Heart left ventricle (tissue), 16 donors: ENCODE results near the gene ARHGAP45. TPM values are rescaled to one million over a fixed set of nuclear protein-coding genes. Genes with fewer than 3 reads are reported as not detected.
A peak's percentile ranks its signal among the peaks of the same experiment; 100 is the strongest.

ENCODE experiments used
- ATAC-seq, 4 donors: fragments of 200-7000 bp; cut with Tn5 transposase; one replicate each; pipeline ENCODE4 v1.9.1; 2020 to 2022; ENCODE audit warnings: moderate library complexity in 4 of 4, mild to moderate bottlenecking in 3 of 4, moderate number of reproducible peaks in 1 of 4
- DNase-seq, 5 donors: peaks; one replicate each; pipeline ENCODE4 v3.0.0-alpha.2; 2020
- H3K27ac ChIP-seq, 12 donors: fragments of 200-600 bp; sonication (generic) in 4 of 12; one replicate each; pipeline versions ENCODE4 v1.5.0 to v1.8.0; 2016 to 2022; ENCODE audit warnings: mild to moderate bottlenecking in 2 of 12
- H3K27me3 ChIP-seq, 9 donors: fragments of 200-600 bp; sonication (generic) in 2 of 9; one replicate each; pipeline versions ENCODE4 v1.5.1 to v1.8.0; 2016 to 2022; ENCODE audit warnings: mild to moderate bottlenecking in 3 of 9
- H3K36me3 ChIP-seq, 9 donors: fragments of 200-600 bp; sonication (generic) in 2 of 9; one replicate each; pipeline versions ENCODE4 v1.5.0 to v1.8.0; 2018 to 2022; ENCODE audit warnings: mild to moderate bottlenecking in 2 of 9
- H3K4me1 ChIP-seq, 12 donors: fragments of 200-600 bp; sonication (generic) in 4 of 12; one replicate each; pipeline versions ENCODE4 v1.5.0 to v1.8.0; 2016 to 2022; ENCODE audit warnings: mild to moderate bottlenecking in 3 of 12
- H3K4me3 ChIP-seq, 12 donors: fragments of 200-600 bp; sonication (generic) in 4 of 12; one replicate each; pipeline versions ENCODE4 v1.5.0 to v1.8.0; 2017 to 2022; ENCODE audit warnings: mild to moderate bottlenecking in 9 of 12, moderate library complexity in 4 of 12
- H3K9me3 ChIP-seq, 12 donors: fragments of 200-600 bp; sonication (generic) in 4 of 12; one replicate each; pipeline versions ENCODE4 v1.5.0 to v1.8.0; 2016 to 2022; ENCODE audit warnings: mild to moderate bottlenecking in 1 of 12
- CTCF ChIP-seq, 12 donors: fragments of 200-600 bp; sonication (generic) in 4 of 12; IDR thresholded peaks; one replicate each; pipeline versions ENCODE4 v1.5.0 to v1.8.0; 2018 to 2022; ENCODE audit warnings: antibody characterized with exemption in 12 of 12, mild to moderate bottlenecking in 5 of 12
- POLR2A ChIP-seq, 2 donors: fragments of 450-650 bp; IDR thresholded peaks; one replicate each; pipeline ENCODE4 v1.6.1; 2017; ENCODE audit warnings: antibody characterized with exemption in 2 of 2, mild to moderate bottlenecking in 2 of 2, moderate library complexity in 2 of 2
- WGBS, 4 donors: extraction: QIAGEN DNeasy Blood & Tissue Kit in 2 of 4; methylation state at CpG; one replicate each; pipeline versions ENCODE4 v1.1.5 to v1.1.7; 2013 to 2018; 5-methylcytosine and 5-hydroxymethylcytosine counted together
- intact Hi-C, 10 donors: fragments of 100-400 bp; cut with DNase I; formaldehyde crosslinking; loops; one replicate each; pipeline versions ENCODE4 v1.11.1 to v1.14.2; 2022
- polyA plus RNA-seq, 2 donors: library from polyadenylated mRNA; stranded (reverse); fragments of 200-250 nt; gene quantifications; one replicate each; pipeline ENCODE4 v1.2.3, GENCODE V29; 2013
- total RNA-seq, 9 donors: library from RNA; depleted of rRNA in 2 of 9; stranded (reverse); fragments of >200 nt in 2 of 9; fragmentation: NEBNext Ultra II Directional in 3 of 9; extraction: Animal tissue kit (Norgen Biotek cat#: 25700) in 3 of 9; gene quantifications; one replicate each; pipeline versions ENCODE4 v1.1.0 to v1.2.4, GENCODE V29; 2016 to 2023
- donor health status: ischemic (EF 13 %, LVEDD 7.1; RV severe dilation, severe dysfunction).
- donor health status: healthy with polysubstance abuse.
- donor health status: DM: no; HTN: yes; CAD: no.
- donor health status: DM: no; HTN: no; CAD: no.
- donor health status: ischemic (EF 25% LVEDD 6.9; RV normal size, moderate dysfunction).
- donor health status: ischemic (EF 25% LVEDD 5.7; RV mildly dilated, moderate dysfunction).
- donor health status: healthy.
- donor health status: DM: yes; HTN: yes; CAD: no.
- donor health status: ischemic (EF 35%, LVEDD 5.7; RV mildly dilated, moderate dysfunction).
- donor health status: nonischemic (EF 11% LVEDD 7.7; RV severe dilation, severe dysfunction).
- donor health status: DM: yes; HTN: yes; CAD: no.
- donor health status: PGD.
- donor health status: ischemic (EF 29% LVEDD 5.4; RV normal size, mild dysfunction).
- donor health status: nonischemic (EF 23%, LVEDD 6.1; RV moderate dilation, normal function).

The ARHGAP45 gene
- total and polyA plus RNA-seq, 11 donors: 1.6 to 38.2 (median 4.7) TPM

DNA sequence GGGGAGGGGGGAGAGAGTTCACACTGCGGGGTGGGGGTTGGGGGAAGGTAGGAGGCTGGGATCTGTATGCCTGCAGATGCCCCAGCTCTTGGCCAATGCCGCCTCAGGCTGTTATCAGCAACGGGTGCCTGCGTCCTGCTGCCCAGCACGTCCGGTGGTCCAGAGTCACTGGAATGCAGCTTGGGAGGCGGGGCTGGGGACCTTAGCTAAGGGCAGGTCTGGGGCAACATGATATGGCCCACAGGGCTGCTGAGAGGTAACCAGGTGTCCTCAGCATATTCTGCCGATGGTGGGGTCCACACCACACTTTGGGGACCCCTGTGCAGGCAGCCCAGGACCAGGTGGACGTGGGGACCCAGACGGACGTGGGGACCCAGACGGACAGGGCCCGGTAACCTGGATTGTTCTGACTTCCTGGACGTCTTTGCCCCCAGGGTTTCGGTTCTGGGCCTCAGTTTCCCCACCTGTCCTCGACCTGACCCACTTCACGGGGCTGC, 668 bp upstream of the ARHGAP45 start:
- WGBS, 4 donors: 25 to 28% (median 26%) methylated on average over 16 to 17 of the region's 17 CpGs
- DNase-seq: peak in 1 of 5 donors; percentile 61
- ATAC-seq: no peak
- Histone ChIP-seq H3K4me1 (peaks cover 5 to 52% (median 24%) of the 10 kb centered on the region in 12 donors), H3K27ac (peak overlapping the region in 2 of 12 donors; percentile 82 to 97), H3K9me3 (no peaks in the 10 kb centered on the region), H3K4me3 (peak overlapping the region in 7 of 12 donors; percentile 30 to 80 (median 47)), H3K36me3 (peaks cover 0 to 16% (median 0%) of the 10 kb centered on the region in 9 donors), H3K27me3 (peaks cover 29 to 76% (median 51%) of the 10 kb centered on the region in 9 donors)
- intact Hi-C loops: no loop called here
- TF ChIP-seq POLR2A (IDR thresholded peaks at IDR 0.05): no peak

GRCh38 chr19:1067341-1067957, 482 bp downstream of the ARHGAP45 start:
- Histone ChIP-seq H3K36me3 (peaks cover 0 to 22% (median 0%) of the 10 kb centered on the region in 9 donors), H3K27ac (peak overlapping the region in 8 of 12 donors; percentile 38 to 97 (median 52)), H3K4me1 (peaks cover 5 to 61% (median 26%) of the 10 kb centered on the region in 12 donors), H3K27me3 (peaks cover 33 to 86% (median 51%) of the 10 kb centered on the region in 9 donors), H3K9me3 (no peaks in the 10 kb centered on the region), H3K4me3 (peak overlapping the region in 11 of 12 donors; percentile 22 to 80 (median 45))
- DNase-seq (no peak), ATAC-seq (no peak)
- TF ChIP-seq POLR2A (IDR thresholded peaks at IDR 0.05) (no peak), CTCF (IDR thresholded peaks at IDR 0.05) (no peak)
- intact Hi-C loops: no loop called here
- WGBS, 4 donors: 3 to 8% (median 5%) methylated on average over 23 to 38 of the region's 38 CpGs

GRCh38 chr19:1068009-1069001, 1.3 kb downstream of the ARHGAP45 start:
- TF ChIP-seq CTCF (IDR thresholded peaks at IDR 0.05) (no peak), POLR2A (IDR thresholded peaks at IDR 0.05) (no peak)
- ATAC-seq (peak in 2 of 4 donors; percentile 30 to 38), DNase-seq (peak; percentile 51 to 87 (median 66))
- peaks cover 33 to 92% (median 51%) of the 10 kb centered on the region in 9 donors for H3K27me3 ChIP-seq
- peak overlapping the region in 7 of 12 donors; percentile 42 to 97 (median 54) for H3K27ac ChIP-seq
- peaks cover 0 to 25% (median 0%) of the 10 kb centered on the region in 9 donors for H3K36me3 ChIP-seq
- intact Hi-C loops: no loop called here
- peaks cover 5 to 61% (median 26%) of the 10 kb centered on the region in 12 donors for H3K4me1 ChIP-seq
- H3K4me3 ChIP-seq: peak overlapping the region in 10 of 12 donors; percentile 30 to 80 (median 46)
- 62 to 84% (median 72%) methylated on average over 26 to 45 of the region's 45 CpGs for WGBS, 4 donors
- H3K9me3 ChIP-seq: no peaks in the 10 kb centered on the region

DNA sequence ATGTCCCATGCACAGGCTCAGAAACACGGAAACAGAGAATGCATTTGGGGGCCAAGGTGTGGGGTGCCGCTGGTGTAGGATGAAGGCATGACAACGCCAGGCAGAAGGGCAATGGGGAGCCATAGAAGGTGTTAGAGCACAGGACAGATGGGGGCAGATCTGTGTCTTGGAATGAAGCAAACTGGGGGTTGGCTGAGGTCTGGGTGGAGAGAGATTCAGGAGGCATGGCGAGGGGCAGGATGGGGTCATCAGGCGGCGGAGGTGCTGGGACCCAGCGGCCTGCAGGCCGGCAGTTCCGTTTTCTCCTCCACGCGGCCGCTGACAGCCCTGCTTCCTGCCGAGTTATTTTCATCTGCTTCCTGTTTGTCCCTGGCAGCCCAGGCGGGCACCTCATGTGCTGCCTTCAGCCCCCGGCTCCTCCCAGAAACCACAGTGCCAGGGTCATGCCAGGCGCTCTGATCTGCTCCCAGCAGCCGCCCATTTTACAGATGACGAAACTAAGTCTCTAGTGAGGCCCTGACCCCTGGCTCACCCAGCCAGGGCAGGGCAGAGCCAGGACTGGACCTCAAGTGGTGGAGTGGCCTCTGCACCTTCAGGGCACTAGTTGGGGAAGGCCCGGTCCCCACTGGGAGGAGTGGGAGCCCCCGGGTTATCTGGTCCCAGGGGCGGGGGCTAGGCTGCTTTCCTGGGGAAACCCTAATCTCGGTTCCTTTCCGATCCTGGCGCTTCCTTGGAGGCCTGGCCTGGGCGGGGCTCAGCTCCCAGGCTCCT, 2.2 kb downstream of the ARHGAP45 start:
- peak overlapping the region in 6 of 12 donors; percentile 42 to 80 (median 51) for H3K4me3 ChIP-seq
- H3K4me1 ChIP-seq: peaks cover 5 to 70% (median 26%) of the 10 kb centered on the region in 12 donors
- peak overlapping the region in 2 of 12 donors; percentile 82 to 97 for H3K27ac ChIP-seq
- peak; percentile 61 to 88 (median 81) for DNase-seq
- H3K9me3 ChIP-seq: no peaks in the 10 kb centered on the region
- ATAC-seq: peak; percentile 32 to 71 (median 56)
- H3K36me3 ChIP-seq: peaks cover 0 to 34% (median 0%) of the 10 kb centered on the region in 9 donors
- TF ChIP-seq POLR2A (IDR thresholded peaks at IDR 0.05) (no peak), CTCF (IDR thresholded peaks at IDR 0.05) (no peak)
- peaks cover 33 to 86% (median 51%) of the 10 kb centered on the region in 9 donors for H3K27me3 ChIP-seq
- 47 to 54% (median 50%) methylated on average over 22 to 25 of the region's 25 CpGs for WGBS, 4 donors
- intact Hi-C loops: no loop called here
